K562 treated with DMSO at 1 percent for 24 hours (cell line): ENCODE measurements around the gene INSM2. TPM values are rescaled to one million over a fixed set of nuclear protein-coding genes. Genes with fewer than 3 reads are reported as not detected.

Experiments used
- total RNA-seq: library from RNA; unstranded; fragments of 300-600 nt; gene quantifications from 2 replicates; pipeline ENCODE4 v1.2.3, GENCODE V29; 2022; ENCODE audit warnings: low read depth; ENCODE audit not compliant: insufficient read depth

Gene INSM2, protein sequence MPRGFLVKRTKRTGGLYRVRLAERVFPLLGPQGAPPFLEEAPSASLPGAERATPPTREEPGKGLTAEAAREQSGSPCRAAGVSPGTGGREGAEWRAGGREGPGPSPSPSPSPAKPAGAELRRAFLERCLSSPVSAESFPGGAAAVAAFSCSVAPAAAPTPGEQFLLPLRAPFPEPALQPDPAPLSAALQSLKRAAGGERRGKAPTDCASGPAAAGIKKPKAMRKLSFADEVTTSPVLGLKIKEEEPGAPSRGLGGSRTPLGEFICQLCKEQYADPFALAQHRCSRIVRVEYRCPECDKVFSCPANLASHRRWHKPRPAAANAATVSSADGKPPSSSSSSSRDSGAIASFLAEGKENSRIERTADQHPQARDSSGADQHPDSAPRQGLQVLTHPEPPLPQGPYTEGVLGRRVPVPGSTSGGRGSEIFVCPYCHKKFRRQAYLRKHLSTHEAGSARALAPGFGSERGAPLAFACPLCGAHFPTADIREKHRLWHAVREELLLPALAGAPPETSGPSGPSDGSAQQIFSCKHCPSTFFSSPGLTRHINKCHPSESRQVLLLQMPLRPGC
- not detected in 2 replicates for total RNA-seq

GRCh38 chr14:35533357-35534207 lies at the start of gene INSM2:
Gene INSM2 (plus strand): TSS chr14:35534164. CDS start chr14:35534253, 89 bp downstream.

Other genes with a start within 250 kb of the INSM2 start
- gene PSMA6, start 241.8 kb upstream of the INSM2 start, total RNA-seq, result 148 and 176 TPM in 2 replicates
- gene NFKBIA, start 129.4 kb upstream of the INSM2 start, total RNA-seq, result 120 and 125 TPM in 2 replicates